GM21367 (cell line): Measurements from ENCODE around the gene ATG16L2.
"Not testable (repeated sequence)": the region's sequence is repeated elsewhere in the genome, so short reads cannot be mapped to it uniquely, and the experiment has no call there.

Source experiments
- ATAC-seq: cut with Tn5 transposase; IDR thresholded peaks from one replicate; pipeline ENCODE4 v1.9.1; 2021; ENCODE audit not compliant: unreplicated experiment

ATG16L2 gene

DNA sequence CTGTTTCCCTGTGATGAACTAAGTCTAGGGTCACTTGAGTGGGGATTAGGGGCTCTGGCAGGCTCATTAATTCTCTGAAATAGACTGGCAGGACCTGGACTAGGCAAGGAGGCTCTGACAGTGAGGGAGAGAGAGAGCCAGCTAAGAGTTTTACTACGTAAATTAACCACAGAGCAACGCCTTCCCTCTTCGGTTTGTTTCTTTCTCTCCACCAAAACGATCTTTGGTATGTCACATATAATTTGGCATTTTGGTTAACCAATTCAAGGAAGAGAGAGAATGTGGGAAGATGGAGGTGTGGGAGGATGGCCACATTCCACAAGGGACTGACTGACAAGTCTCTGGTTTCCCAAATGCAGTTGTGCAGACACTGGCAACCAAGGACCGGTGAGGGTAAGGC, 27.9 kb downstream of the ATG16L2 start:
- no peak for ATAC-seq

DNA sequence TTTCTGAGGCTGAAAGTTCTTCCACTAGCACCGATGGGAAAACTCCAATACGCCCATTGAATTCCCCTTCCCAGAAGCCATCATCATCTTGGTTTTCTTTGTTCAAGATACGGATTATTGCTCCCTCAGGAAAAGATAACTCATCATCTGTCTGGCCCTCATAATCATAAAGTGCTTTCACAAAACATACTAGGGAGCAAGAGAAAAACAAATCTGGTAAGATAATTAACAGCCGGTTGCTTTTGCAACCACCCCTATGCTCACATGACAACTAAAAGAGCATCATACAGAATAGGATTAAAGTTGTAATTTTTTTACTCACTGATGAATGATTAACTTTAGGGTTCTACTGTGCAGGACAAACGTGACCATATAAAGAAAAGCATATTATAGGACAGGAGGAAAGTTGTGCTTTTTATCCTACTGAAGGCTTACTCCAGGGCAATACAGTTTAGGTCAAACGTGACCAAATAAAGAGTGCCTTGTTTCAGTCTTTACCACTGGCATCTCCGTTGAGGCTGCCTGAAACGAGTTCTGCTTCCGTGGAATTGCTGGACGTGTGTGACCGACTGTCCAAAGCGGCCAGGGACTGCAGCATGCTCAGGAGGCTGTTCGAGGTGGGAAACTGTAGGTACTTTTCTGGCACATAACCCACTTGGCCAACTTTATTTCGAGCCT, 28.6 kb downstream of the ATG16L2 start:
- ATAC-seq: no peak

DNA sequence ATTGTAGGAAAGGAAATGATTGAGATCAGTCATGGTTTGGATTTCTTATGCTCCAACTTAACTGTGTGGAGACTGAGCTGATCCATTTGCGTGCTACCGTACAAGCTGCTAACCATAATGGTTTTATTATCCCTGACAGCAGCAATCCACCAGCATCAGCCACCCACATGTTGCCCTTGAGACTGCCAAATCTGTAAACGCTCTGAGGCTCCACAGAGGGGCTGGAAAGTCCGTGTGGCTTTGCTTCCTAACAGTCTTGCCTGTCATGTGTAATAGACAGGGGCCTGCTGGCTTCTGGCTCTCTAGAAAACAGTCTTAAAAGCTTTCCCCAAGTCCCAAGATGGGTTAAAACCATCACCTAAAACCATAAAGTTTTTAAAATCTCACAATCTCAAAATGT, 30.1 kb downstream of the ATG16L2 start:
- ATAC-seq: no peak

DNA sequence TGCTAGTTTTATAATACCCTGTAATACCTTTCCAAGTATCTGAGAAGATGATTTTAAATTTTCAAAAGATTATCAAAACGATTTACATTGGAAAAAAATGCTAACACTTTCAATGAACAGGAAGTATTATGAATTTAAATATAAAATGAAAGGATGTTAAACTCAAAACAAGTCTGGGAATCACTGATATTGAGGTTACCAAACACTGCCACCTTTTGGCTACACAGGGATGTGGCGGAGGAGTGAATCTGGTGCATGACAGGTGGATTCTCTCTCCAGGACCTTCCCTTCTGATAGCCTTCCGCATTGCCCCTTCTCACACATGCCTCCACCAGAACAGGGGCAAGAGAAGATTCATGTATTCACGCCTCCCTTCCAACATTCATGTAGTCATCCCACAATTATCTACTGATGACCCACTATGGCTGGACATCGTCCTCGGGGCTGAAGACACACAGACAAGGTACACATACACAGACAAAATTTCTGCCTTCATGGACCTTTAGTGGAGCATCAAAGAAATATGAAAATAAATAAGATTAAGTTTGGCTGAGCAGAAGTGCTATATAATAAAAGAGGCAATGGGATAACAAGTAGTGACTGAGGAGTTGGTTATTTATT, 34.7 kb downstream of the ATG16L2 start:
- ATAC-seq: no peak

DNA sequence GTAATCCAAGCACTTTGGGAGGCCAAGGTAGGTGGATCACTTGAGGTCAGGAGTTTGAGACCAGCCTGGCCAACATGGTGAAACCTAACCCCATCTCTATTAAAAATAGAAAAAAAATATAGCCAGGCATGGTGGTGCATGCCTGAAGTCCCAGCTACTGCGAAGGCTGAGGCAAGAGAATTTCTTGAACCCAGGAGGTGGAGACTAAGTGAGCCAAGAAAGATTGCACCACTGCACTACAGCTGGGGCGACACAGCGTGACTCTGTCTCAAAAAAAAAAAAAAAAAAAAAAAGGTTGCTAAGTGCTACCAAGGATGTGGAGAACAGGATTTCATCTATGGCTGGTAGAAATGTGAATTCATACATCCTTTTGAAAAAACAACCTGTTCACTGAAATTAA, 36.6 kb downstream of the ATG16L2 start:
- ATAC-seq: no peak

DNA sequence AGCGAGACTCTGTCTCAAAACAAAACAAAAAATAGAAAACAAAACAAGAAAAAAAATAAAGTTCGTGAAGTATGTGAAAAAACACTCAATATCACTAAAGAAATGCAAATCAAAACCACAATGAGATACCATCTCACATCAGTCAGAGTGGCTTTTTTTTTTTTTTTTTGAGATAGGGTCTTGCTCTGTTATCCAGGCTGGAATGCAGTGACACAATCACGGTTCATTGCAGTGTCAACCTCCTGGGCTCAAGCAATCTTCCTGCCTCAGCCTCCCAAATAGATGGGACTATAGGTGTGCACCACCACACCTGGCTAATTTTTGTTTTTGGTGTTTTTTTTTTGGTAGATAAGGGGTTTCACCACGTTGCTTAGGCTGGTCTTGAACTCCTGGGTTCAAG, 37.5 kb downstream of the ATG16L2 start:
- no peak for ATAC-seq

DNA sequence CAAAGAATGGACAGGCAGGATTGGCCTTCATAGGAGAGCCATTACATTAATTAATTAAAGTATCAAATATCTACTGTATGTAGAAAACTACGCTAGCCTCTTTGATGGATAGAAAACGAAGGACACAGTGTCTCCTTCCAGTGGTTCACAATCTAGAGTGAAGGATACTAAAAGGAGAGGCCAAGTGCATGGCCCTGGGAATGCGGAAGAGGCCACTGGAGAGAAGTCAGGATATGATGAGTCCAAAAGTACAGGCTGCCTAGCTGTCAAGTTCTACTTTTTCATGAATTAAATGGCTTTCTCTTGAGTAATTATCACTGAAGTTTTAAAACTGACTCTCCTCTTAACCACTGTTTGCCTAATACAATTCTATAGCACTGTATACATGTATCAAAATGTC, 41.9 kb downstream of the ATG16L2 start:
- ATAC-seq: no peak

DNA sequence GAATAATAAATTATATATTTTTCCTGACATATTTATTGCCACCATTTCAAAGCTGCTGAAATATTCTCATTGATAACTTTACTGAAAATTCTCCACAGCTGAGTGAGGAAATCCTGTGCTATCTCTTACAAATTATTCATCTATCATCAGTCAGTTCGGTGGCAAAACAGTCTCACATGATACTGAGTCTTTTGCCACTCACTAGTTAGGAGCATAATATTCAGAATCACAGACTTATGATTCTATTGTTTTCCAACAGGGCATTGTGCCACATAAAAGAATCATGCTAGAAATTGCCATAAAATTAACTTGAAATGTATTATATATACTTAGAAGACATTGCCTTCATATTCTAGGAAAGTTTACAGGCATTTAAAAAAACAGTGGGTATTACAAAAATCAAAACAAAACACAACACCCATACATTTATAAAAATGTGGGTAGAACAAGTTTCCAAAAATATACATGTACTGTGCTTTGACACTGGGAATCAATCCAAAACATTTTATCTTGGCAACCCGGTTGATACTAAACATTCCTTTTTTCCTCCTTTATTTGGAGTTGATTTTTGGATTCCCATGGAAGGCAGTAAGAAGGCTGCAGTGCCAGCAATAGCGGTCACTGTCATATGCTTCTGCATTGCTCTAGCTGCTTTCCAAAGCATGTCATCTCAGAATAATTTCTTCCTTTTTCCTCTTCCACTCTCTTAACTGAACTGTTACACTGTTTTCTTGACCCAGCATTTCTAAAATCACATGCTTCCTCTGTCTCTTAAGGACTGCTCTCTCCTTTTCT, 42.5 kb downstream of the ATG16L2 start:
- ATAC-seq: no peak

DNA sequence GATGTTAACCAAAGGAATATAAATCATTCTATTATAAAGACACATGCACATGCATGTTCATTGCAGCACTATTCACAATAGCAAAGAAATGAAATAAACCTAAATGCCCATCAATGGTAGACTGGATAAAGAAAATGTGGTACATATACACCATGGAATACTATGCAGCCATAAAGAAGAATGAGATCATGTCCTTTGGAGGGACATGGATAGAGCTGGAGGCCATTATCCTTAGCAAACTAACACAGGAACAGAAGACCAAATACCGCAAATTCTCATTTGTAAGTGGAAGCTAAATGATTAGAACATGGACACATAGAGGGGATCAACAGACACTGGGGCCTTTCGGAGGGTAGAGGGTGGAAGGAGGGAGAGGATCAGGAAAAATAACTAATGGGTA, 44.1 kb downstream of the ATG16L2 start:
- not testable (repeated sequence) for ATAC-seq

DNA sequence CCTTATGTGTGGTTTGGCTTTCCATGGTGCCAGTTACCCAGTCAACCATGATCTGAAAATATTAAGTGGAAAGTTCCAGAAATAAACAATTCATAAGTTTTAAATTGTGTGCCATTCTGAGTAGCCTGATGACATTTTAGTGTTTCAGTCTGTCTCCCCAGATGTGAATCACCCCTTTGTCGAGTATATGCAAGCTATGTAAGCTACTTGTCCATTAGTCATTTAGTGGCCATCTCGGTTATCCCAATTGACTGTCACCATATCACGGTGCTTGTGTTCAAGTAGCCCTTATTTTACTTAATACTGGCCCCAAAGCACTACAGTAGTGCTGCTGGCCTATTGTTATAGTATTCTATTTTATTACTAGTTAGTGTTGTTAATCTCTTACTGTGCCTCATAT, 44.9 kb downstream of the ATG16L2 start:
- ATAC-seq: no peak

DNA sequence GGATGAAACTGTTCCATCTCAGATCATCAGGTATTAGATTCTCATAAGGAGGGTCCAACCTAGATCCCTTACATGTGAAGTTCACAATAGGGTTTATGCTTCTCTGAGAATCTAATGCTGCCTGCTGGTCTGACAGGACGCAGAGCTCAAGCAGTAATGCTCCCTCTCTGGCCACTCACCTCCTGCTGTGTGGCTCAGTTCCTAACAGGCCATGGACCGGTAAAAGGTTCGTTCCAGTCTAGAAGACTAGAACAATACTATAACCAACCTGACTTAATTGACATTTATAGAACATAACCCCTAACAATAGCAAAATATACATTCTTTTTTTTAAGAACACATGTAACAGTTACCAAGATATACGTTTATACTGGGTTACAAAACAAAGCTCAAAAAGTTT, 45.8 kb downstream of the ATG16L2 start:
- no peak for ATAC-seq

DNA sequence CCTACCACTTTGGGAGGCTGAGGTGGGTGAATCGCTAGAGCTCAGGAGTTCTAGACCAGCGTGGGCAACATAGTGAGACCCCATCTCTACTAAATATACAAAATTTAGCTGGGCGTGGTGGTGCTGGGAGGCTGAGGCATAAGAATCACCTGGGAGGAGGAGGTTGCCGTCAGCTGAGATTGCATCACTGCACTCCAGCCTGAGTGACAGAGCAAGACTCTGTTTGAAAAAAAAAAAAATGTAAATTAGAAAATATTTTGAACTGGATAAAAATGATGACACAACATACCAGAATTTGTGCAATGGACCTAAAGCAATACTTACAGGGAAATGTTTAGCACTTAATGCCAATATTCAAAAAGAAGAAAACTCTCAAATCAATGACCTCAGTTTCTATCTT, 46.4 kb downstream of the ATG16L2 start:
- ATAC-seq: no peak

DNA sequence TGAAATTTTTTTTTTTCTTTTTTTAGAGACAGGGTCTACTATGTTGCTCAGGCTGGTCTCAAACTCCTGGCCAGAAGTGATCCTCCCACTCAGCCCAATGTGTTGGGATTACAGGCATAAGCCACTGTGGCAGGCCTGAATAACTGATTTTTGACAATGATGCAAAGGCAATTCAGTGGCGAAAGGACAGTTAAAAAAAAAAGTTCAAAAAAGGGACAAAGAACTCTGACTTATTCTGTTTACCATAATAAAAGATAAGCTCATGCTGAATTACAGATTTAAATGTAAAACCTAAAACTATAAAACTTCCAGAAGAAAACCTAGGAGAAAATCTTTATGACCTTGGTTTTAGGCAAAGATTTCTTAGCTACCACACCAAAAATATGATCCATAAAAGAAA, 48.9 kb downstream of the ATG16L2 start:
- no peak for ATAC-seq

DNA sequence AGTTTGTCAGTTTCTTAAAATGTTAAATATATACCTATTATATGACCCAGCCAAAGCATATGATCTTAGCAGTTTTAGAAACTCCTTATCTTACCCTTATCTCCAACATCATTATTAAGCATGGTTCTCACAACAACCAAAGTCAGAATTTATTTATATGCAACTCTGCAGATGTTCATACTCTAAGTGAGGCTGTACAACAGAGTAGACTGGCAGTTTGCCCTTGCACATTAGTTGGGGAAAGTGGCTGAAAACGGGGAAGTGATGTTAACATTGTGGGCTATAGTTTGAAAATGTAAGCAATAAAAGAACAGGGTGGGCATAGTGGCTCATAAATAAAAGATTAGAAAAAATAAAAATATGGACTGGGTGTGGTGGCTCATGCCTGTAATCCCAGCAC, 49.7 kb downstream of the ATG16L2 start:
- no peak for ATAC-seq

DNA sequence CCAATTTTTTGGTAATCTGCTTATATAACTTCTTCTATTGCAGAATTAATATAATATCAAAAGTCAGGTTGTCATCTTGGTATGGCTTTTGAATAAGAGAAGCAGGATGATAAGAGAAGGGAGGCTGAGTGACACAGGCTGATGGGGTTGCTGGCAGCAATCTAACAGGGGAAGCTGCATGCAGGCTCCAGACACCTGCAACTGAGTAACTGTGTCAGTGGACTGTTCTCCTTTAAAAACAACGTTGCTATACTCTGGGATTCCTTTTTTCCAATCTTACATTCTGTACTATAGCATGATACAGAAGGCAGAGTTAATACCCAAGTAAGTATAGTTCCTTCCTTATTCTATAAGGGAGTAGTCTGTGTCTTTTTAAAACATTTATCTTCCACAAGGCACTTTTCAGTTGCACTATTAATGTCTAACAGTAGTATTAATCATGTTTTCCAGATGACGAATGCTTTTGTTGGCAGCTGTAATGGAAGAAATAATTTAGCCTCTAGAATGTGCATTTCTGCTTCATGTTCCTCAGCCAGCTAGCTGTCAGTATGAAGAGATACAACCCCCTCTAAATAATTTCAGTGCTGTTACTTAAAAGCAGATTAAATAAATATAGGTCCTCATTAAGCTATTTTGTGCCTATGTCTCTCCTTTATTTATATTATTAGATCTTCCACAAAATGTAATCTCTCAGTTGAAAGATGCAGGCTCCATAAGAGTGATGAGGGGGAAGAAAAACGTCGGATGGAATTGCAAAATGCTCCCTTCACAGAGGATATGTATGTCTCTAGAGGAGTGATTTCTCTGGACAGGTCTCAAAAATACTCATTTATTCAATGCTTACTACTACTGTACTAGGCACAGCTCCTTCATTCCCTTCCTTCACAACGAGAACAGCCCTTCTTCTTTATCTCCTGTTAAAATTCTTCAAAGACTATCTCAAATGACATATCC, 50.8 kb downstream of the ATG16L2 start:
- ATAC-seq: no peak

DNA sequence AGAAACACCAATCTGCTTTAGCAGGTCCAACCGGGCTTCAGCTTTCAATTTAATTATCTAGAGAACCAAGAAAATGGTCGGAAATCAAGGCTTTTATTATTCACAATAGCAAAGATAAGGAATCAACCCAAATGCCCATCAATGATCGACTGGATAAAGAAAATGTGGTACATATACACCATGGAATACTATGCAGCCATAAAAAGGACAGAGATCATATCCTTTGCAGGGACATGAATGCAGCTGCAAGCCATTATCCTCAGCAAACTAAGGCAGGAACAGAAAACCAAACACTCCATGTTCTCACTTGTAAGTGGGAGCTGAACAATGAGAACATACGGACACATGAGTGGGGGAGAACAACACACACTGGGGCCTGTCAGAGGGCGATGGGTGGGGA, 53.8 kb downstream of the ATG16L2 start:
- ATAC-seq: no peak

DNA sequence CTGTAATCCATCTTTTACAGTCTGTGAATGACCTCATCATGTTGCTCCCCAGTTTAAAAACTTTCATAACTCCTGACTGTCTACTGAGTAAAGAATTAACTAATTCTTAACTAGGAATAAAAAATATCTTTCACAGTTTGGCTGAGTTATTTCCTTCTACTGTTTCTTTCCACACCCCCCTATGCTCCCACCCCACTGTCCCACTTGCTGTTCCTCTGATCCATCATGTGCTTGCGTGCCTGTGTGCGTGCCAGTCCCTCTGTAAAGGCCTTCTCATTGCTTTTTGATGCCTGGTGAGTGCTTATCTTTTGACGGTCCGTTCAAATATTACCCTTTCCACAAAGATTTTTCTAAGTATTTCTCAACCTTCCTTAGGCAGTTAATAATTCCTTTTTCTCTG, 55.6 kb downstream of the ATG16L2 start:
- no peak for ATAC-seq

DNA sequence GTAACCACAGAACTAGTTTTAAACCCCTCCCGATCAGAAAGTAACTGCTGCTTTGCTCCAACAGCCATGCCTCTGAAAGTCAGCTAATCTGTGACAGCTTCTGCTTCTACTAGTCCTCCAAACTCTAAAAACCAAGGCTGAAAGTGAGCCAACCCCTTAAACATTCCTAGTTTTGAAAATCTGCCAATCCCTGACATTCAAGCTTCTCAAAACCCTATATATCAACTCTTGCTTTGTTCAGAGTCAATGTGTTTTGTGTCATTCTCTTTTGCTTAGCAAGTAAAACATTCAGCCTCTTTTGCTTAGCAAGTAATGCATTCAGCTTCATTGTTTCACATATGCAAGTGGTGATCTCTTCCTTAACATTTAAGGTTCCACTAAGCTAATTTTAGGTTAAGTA, 56.9 kb downstream of the ATG16L2 start:
- ATAC-seq: no peak

DNA sequence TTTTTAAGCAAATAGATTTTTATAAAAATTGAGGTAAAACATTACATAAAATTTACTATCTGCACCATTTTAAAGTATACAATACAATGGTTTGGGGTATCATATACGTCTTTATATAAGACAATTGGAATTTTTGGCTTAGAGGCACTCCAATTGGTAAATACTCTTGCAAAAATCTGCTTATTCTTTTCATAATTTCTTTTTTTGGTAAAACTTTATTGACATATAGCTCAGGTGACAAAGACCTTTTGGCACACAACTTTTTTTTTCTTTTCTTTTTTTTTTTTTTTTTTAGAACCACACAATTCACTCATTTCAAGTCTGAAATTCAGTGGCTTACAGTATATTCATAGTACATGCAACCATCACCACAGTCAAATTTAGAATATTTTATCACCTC, 57.8 kb downstream of the ATG16L2 start:
- ATAC-seq: no peak

DNA sequence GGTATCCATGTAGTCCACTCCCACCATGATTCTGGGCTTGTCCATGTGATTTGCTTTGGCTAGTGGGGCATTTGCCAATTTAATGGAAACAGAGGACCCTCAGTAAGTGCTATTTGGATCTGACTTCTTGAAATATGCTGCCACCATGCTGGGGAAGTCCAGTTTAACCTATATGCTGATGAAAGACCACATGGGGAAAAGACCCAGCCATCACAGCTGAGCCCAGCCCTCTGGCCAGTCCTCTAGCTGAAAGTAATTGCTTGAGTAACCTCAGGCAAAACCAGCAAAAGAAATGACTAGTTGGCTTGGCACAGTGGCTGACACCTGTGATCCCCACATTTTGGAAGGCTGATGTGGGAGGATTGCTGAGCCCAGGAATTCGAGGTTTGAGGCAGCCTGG, 61.5 kb downstream of the ATG16L2 start:
- ATAC-seq: no peak

DNA sequence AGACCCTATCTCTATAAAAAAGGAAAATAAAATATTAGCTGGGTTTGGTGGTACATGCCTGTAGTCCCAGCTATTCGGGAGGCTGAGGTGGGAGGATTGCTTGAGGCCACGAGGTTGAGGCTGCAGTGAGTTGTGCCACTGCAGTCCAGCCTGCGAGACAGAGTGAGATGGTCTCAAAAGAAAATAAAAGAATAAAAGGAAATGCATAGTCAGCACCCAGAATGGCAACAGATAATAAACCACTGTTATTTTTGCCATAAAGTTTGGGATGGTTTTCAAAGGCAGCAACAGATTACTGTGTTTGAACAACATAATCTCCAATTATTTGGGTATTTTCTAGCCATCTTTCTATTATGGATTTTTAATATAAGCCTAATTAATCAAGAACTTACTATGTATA, 61.9 kb downstream of the ATG16L2 start:
- no peak for ATAC-seq
